HCT116 (cell line): ENCODE data around the gene CENPP. TPM values are rescaled to one million over a fixed set of nuclear protein-coding genes. Genes with fewer than 3 reads are reported as not detected.

Experiments used
- ATAC-seq: fragments of 200-7000 bp; cut with Tn5 transposase; 2 replicates; pipeline ENCODE4 v1.9.1; 2020; ENCODE audit warnings: mild to moderate bottlenecking, moderate library complexity
- BruUV-seq: library from RNA; stranded (reverse); fragments of 400-500 nt; replicated peaks from 2 replicates; lab custom pipeline; 2021; lab: Mats Ljungman, UMichigan
- CTCF ChIA-PET: fragments of 300-600 bp; sonication (Branson Sonifier 250); formaldehyde crosslinking; loops from one replicate; lab custom pipeline; 2021; ENCODE audit warnings: antibody characterized with exemption; lab: Charles Lee
- POLR2A ChIA-PET: fragments of 300-600, 350-600 bp; sonication (Branson Sonifier 250); formaldehyde crosslinking; loops from one replicate; lab custom pipeline; 2021; ENCODE audit warnings: antibody characterized with exemption; lab: Charles Lee
- RAD21 ChIA-PET, 2 experiments: fragments of 300-600 bp; sonication (Branson Sonifier 250); formaldehyde crosslinking; loops; one replicate each; lab custom pipeline; 2023; ENCODE audit warnings: low total read pairs in 2 of 2; ENCODE audit not compliant: uncharacterized antibody in 2 of 2, unreplicated experiment in 2 of 2, low non-redundant PET in 1 of 2; lab: Charles Lee
- DNase-seq: peaks from one replicate; pipeline ENCODE4 v3.0.0-alpha.2; 2010; ENCODE audit warnings: low read depth, low spot score
- H2AFZ ChIP-seq: fragments of 200-600 bp; shearing (Covaris generic), sonication (generic); 2 replicates; pipeline ENCODE4 v1.6.1; 2017; ENCODE audit warnings: low read depth, mixed run types, mixed read lengths, antibody characterized with exemption, low read length; ENCODE audit not compliant: poor library complexity, severe bottlenecking
- H3K27ac ChIP-seq: 2 replicates; pipeline ENCODE4 v1.5.1; 2012; ENCODE audit warnings: low read depth, low read length
- H3K27me3 ChIP-seq: fragments of 200-600 bp; sonication (generic); 2 replicates; pipeline ENCODE4 v1.6.1; 2016; ENCODE audit warnings: mixed run types, low read length, mixed read lengths; ENCODE audit not compliant: insufficient read depth
- H3K36me3 ChIP-seq, 2 experiments: fragments of 200-500 bp in 1 of 2; fragments of 200-600 bp in 1 of 2; sonication (Bioruptor generic) in 1 of 2; sonication (generic) in 1 of 2; 2 replicates each; pipeline versions ENCODE4 v1.5.1 to v1.6.1; 2014 to 2016; ENCODE audit warnings: low read length in 2 of 2, inconsistent platforms in 1 of 2, mixed read lengths in 1 of 2, mixed run types in 1 of 2; ENCODE audit not compliant: insufficient read depth in 2 of 2, control insufficient read depth in 1 of 2
- H3K4me1 ChIP-seq, 2 experiments: fragments of 200-600 bp in 1 of 2; sonication (generic) in 1 of 2; 2 replicates each; pipeline versions ENCODE4 v1.5.1 to v1.6.1; 2012 to 2017; ENCODE audit warnings: low read length in 2 of 2, inconsistent platforms in 1 of 2, mild to moderate bottlenecking in 1 of 2, mixed read lengths in 1 of 2, mixed run types in 1 of 2, moderate library complexity in 1 of 2; ENCODE audit not compliant: insufficient read depth in 2 of 2, control insufficient read depth in 1 of 2
- H3K4me2 ChIP-seq: fragments of 200-600 bp; sonication (generic); 2 replicates; pipeline ENCODE4 v1.6.1; 2017; ENCODE audit warnings: mixed run types, low read length, mixed read lengths
- H3K4me3 ChIP-seq, 2 experiments: fragments of 200-600 bp in 1 of 2; sonication (generic) in 1 of 2; replicated peaks in 1 of 2; 2 replicates each; pipeline ENCODE4 v1.5.1; 2011 to 2016; ENCODE audit warnings: low read length in 2 of 2, control low read depth in 1 of 2, low read depth in 1 of 2, mild to moderate bottlenecking in 1 of 2, mixed read lengths in 1 of 2, mixed run types in 1 of 2
- H3K79me2 ChIP-seq: fragments of 200-600 bp; sonication (generic); 2 replicates; pipeline ENCODE4 v1.6.1; 2017; ENCODE audit warnings: mild to moderate bottlenecking, mixed run types, low read length, moderate library complexity, mixed read lengths; ENCODE audit not compliant: insufficient read depth
- H3K9ac ChIP-seq: fragments of 200-600 bp; sonication (generic); 2 replicates; pipeline ENCODE4 v1.6.1; 2016; ENCODE audit warnings: low read length, mixed read lengths
- H3K9me2 ChIP-seq: fragments of 200-600 bp; sonication (generic), shearing (Covaris generic); 2 replicates; pipeline ENCODE4 v1.6.1; 2017; ENCODE audit warnings: mixed run types, mild to moderate bottlenecking, moderate library complexity; ENCODE audit not compliant: insufficient read depth
- H3K9me3 ChIP-seq, 2 experiments: fragments of 200-500 bp in 1 of 2; fragments of 200-600 bp in 1 of 2; sonication (Bioruptor generic) in 1 of 2; sonication (generic) in 1 of 2; 2 replicates each; pipeline ENCODE4 v1.6.1; 2014 to 2017; ENCODE audit warnings: low read length in 2 of 2, mixed read lengths in 2 of 2, inconsistent platforms in 1 of 2, low read depth in 1 of 2, mild to moderate bottlenecking in 1 of 2, mixed run types in 1 of 2, moderate library complexity in 1 of 2; ENCODE audit not compliant: control insufficient read depth in 1 of 2, insufficient read depth in 1 of 2
- H4K20me1 ChIP-seq: fragments of 200-600 bp; sonication (generic), shearing (Covaris generic); 2 replicates; pipeline ENCODE4 v1.6.1; 2017; ENCODE audit warnings: mixed run types, mild to moderate bottlenecking, moderate library complexity; ENCODE audit not compliant: insufficient read depth
- CBX3 ChIP-seq: IDR thresholded peaks from 2 replicates; pipeline ENCODE4 v1.6.1; 2012; ENCODE audit warnings: low read depth
- CEBPB ChIP-seq: IDR thresholded peaks from 2 replicates; pipeline ENCODE4 v1.6.1; 2012; ENCODE audit warnings: low read depth
- CTCF ChIP-seq, 3 experiments: fragments of 200-600 bp in 1 of 3; sonication (generic) in 1 of 3; IDR thresholded peaks in 2 of 3; conservative IDR thresholded peaks in 1 of 3; 2 replicates each; pipeline ENCODE4 v1.5.1; 2012 to 2017; ENCODE audit warnings: low read depth in 2 of 3, low read length in 2 of 3, antibody characterized with exemption in 1 of 3, borderline replicate concordance in 1 of 3, control low read depth in 1 of 3, mild to moderate bottlenecking in 1 of 3, mixed read lengths in 1 of 3, mixed run types in 1 of 3, moderate library complexity in 1 of 3; ENCODE audit not compliant: insufficient read depth in 1 of 3
- EGR1 ChIP-seq: IDR thresholded peaks from 2 replicates; pipeline ENCODE4 v1.6.1; 2012; ENCODE audit warnings: low read depth
- ELF1 ChIP-seq: IDR thresholded peaks from 2 replicates; pipeline ENCODE4 v1.6.1; 2012; ENCODE audit warnings: low read depth, borderline replicate concordance
- JUND ChIP-seq: IDR thresholded peaks from 2 replicates; pipeline ENCODE4 v1.6.1; 2012
- POLR2A ChIP-seq: IDR thresholded peaks from 2 replicates; pipeline ENCODE4 v1.7.0; 2011; ENCODE audit warnings: borderline replicate concordance; ENCODE audit not compliant: insufficient read depth, insufficient read length; ENCODE audit errors: extremely low read depth
- RAD21 ChIP-seq: IDR thresholded peaks from 2 replicates; pipeline ENCODE4 v1.6.1; 2012; ENCODE audit warnings: low read depth, mild to moderate bottlenecking
- REST ChIP-seq: IDR thresholded peaks from 2 replicates; pipeline ENCODE4 v1.6.1; 2012; ENCODE audit warnings: low read depth
- SIN3A ChIP-seq: IDR thresholded peaks from 2 replicates; pipeline ENCODE4 v1.6.1; 2012; ENCODE audit warnings: low read depth
- SP1 ChIP-seq: IDR thresholded peaks from 2 replicates; pipeline ENCODE4 v1.6.1; 2012; ENCODE audit warnings: low read depth
- SRF ChIP-seq: IDR thresholded peaks from 2 replicates; pipeline ENCODE4 v1.6.1; 2012; ENCODE audit warnings: low read depth
- YY1 ChIP-seq: IDR thresholded peaks from 2 replicates; pipeline ENCODE4 v1.6.1; 2011; ENCODE audit warnings: low read length, low read depth, moderate library complexity, mild to moderate bottlenecking; ENCODE audit not compliant: insufficient replicate concordance; ENCODE audit errors: extremely low read depth
- ZFX ChIP-seq: fragments of 450-650 bp; IDR thresholded peaks from 2 replicates; pipeline ENCODE4 v1.6.1; 2017
- intact Hi-C: fragments of 100-400 bp; cut with micrococcal nuclease; formaldehyde crosslinking; loops from 2 replicates; pipeline ENCODE4 v1.10.0; 2022
- total RNA-seq: library from RNA; stranded (reverse); gene quantifications from one replicate; pipeline ENCODE4 v1.2.1, GENCODE V29; 2021; ENCODE audit not compliant: unreplicated experiment
- TF ChIP-seq, protein P1 (sequence below): IDR thresholded peaks from 2 replicates; pipeline ENCODE4 v1.6.1; 2011; ENCODE audit warnings: mild to moderate bottlenecking, low read length, moderate library complexity; ENCODE audit not compliant: insufficient replicate concordance; ENCODE audit errors: extremely low read depth

CENPP gene
- total RNA-seq, 1 experiment from 2014 or later, result 7.0 TPM

GRCh38 chr9:92611621-92612285, 286.0 kb downstream of the CENPP start:
- ATAC-seq, result no peak
- ChIA-PET CTCF (no interaction called here), RAD21 (no interaction called here), POLR2A (no interaction called here)
- no peaks in the 10 kb centered on the region for H3K9me2 ChIP-seq
- DNase-seq, result no peak
- no TSS peak for BruUV-seq
- TF ChIP-seq CTCF (IDR thresholded peaks at IDR 0.05 in 2 of 3, conservative IDR thresholded peaks at IDR 0.05 in 1 of 3; ENCODE audit: borderline replicate concordance in 1 of 3, insufficient read depth in 1 of 3, low read depth in 2 of 3, low read length in 2 of 3), result no peak
- no peak for TF ChIP-seq ELF1
- TF ChIP-seq ZFX, result no peak
- TF ChIP-seq SRF, result no peak
- no peak for TF ChIP-seq JUND
- TF ChIP-seq SP1, result no peak
- TF ChIP-seq RAD21, result no peak
- TF ChIP-seq POLR2A, result no peak
- no peak for TF ChIP-seq YY1
- TF ChIP-seq REST, result no peak
- no peak for TF ChIP-seq SIN3A
- TF ChIP-seq EGR1, result no peak
- TF ChIP-seq CEBPB, result no peak
- TF ChIP-seq, protein P1, sequence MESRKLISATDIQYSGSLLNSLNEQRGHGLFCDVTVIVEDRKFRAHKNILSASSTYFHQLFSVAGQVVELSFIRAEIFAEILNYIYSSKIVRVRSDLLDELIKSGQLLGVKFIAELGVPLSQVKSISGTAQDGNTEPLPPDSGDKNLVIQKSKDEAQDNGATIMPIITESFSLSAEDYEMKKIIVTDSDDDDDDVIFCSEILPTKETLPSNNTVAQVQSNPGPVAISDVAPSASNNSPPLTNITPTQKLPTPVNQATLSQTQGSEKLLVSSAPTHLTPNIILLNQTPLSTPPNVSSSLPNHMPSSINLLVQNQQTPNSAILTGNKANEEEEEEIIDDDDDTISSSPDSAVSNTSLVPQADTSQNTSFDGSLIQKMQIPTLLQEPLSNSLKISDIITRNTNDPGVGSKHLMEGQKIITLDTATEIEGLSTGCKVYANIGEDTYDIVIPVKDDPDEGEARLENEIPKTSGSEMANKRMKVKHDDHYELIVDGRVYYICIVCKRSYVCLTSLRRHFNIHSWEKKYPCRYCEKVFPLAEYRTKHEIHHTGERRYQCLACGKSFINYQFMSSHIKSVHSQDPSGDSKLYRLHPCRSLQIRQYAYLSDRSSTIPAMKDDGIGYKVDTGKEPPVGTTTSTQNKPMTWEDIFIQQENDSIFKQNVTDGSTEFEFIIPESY, result no peak
- no peak for TF ChIP-seq CBX3
- H3K36me3 ChIP-seq, result peaks cover 0 to 4% of the 10 kb centered on the region in 2 experiments; a peak in 2 of 4 replicates
- no peaks in the 10 kb centered on the region for H3K27me3 ChIP-seq
- no peak overlapping the region for H2AFZ ChIP-seq
- H3K27ac ChIP-seq, result no peak overlapping the region
- H3K4me3 ChIP-seq, result no peak overlapping the region
- no peaks in the 10 kb centered on the region for H3K4me1 ChIP-seq
- no peak overlapping the region for H3K9ac ChIP-seq
- H4K20me1 ChIP-seq, result no peaks in the 10 kb centered on the region
- no peak overlapping the region for H3K4me2 ChIP-seq
- intact Hi-C loops, result no loop called here
- no peaks in the 10 kb centered on the region for H3K79me2 ChIP-seq
- no peaks in the 10 kb centered on the region for H3K9me3 ChIP-seq
